ENCODE data around the gene SYT7. TPM values are rescaled to one million over a fixed set of nuclear protein-coding genes. Genes with fewer than 3 reads are reported as not detected.
A peak's percentile ranks its signal among the peaks of the same experiment; 100 is the strongest.

Gene SYT7, protein sequence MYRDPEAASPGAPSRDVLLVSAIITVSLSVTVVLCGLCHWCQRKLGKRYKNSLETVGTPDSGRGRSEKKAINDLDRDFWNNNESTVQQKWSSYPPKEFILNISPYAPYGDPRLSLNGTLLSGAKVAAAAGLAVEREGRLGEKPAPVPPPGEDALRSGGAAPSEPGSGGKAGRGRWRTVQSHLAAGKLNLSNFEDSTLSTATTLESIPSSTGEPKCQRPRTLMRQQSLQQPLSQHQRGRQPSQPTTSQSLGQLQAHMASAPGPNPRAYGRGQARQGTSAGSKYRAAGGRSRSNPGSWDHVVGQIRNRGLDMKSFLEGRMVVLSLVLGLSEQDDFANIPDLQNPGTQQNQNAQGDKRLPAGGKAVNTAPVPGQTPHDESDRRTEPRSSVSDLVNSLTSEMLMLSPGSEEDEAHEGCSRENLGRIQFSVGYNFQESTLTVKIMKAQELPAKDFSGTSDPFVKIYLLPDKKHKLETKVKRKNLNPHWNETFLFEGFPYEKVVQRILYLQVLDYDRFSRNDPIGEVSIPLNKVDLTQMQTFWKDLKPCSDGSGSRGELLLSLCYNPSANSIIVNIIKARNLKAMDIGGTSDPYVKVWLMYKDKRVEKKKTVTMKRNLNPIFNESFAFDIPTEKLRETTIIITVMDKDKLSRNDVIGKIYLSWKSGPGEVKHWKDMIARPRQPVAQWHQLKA
- total RNA-seq, result under 1 TPM; 0.35 to 0.66 (median 0.38) TPM

DNA sequence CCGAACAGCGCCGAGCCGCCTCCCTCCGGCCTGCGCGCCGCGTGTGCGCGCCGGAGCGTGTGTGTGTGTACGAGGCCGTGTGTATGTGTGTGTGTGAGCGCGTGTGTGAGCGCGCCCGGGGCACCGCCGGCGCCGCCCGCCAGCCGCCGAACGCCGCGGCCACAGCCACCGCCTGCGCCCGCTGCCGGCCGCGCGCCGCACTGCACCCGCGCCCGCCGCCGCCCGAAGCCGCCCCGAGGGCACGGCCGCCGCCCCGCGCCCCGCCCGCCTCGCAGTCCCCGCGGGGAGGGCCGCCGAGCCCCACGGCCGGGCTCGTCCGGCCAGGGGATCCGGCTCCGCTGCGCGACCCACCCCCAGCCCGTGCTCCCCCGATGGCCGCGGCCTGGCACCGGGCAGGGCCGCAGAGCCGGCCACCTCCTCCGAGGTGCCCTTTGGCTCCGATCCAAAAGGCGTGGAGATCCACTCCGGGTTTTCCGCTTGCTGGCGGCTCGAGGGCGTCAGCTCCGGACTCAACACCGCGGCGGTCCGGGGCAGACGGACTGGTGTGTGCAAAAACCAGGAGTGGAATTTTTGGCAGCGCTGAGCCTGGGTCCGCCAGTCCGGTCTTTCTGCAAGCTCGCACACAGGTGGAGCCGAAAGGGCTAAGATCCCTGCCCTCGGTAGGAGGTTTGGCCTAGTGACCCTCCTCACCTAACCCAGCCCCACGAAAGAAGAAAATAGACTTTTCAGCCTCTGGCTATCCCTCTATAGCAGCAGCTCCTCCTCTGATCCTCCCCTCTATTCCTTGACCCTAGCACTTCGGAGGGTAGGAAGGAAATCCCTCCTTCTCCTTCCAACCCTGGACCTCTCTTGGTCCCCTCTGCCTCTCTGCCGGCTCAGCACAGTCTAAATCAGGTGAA, at the start of gene SYT7:
Gene SYT7 (minus strand): TSS at position 47 of the 899 bp plus-strand sequence. CDS start 256 bp downstream, outside the sequence.
- ATAC-seq (peak; percentile 88 to 89), DNase-seq (peak; percentile 93)
- H3K4me3 Mint-ChIP-seq, result peak within 1 kb of the TSS; percentile 76
- H3K27me3 Mint-ChIP-seq (ENCODE audit: low read depth), result peaks cover 42% of the 10 kb centered on the region
- no peaks in the 10 kb centered on the region for H3K36me3 Mint-ChIP-seq (ENCODE audit: insufficient read depth)
- H3K4me1 Mint-ChIP-seq (ENCODE audit: low read depth), result peaks cover 15% of the 10 kb centered on the region
- H3K9me3 Mint-ChIP-seq, result no peaks in the 10 kb centered on the region

GRCh38 chr11:61630089-61630488, 49.2 kb upstream of the SYT7 start:
- DNase-seq (no peak), ATAC-seq (no peak)
- peaks cover 15% of the 10 kb centered on the region for H3K27me3 Mint-ChIP-seq (ENCODE audit: low read depth)
- no peaks in the 10 kb centered on the region for H3K36me3 Mint-ChIP-seq (ENCODE audit: insufficient read depth)
- H3K4me1 Mint-ChIP-seq (ENCODE audit: low read depth), result no peaks in the 10 kb centered on the region
- H3K4me3 Mint-ChIP-seq, result no peak overlapping the region
- H3K9me3 Mint-ChIP-seq, result no peaks in the 10 kb centered on the region

DNA sequence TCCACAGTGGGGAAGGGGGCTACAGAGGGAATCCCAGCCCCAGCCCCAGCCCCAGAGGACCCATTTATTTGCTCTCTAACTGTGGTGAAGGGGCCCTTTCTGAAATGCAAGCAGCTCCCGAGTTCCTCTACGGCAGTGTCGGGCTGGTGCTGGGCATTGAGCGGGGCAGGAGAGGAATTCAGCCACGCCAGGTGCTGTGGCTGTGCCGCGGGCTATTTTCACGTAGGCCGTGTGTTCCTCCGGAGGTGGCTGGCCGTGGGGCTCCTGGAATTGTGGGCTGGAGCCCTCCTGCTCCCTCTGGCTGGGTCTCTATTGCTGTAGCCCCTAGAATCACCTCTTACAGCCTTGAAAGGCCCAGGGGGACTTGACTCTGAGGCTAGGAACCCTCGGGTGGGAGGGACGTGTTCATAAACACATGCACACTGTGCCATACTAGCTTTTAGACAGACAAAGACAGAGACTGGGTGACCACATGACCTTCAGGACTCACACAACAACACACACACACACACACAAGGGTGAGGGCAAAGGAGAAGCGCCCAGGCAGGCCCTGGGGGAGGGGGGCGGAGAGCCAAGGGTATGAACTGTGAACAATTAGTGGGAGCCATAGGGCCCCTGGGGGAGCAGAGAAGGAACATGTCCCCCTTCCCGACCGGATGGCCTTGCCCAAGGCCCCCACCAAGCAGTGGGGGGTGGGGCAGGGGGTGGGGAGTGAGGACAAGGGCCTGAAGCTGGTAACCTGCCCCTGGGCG, 48.4 kb upstream of the SYT7 start:
- H3K27me3 Mint-ChIP-seq (ENCODE audit: low read depth), result peaks cover 15% of the 10 kb centered on the region
- no peaks in the 10 kb centered on the region for H3K36me3 Mint-ChIP-seq (ENCODE audit: insufficient read depth)
- DNase-seq (no peak), ATAC-seq (no peak)
- no peak overlapping the region for H3K4me3 Mint-ChIP-seq
- no peaks in the 10 kb centered on the region for H3K4me1 Mint-ChIP-seq (ENCODE audit: low read depth)
- no peaks in the 10 kb centered on the region for H3K9me3 Mint-ChIP-seq

DNA sequence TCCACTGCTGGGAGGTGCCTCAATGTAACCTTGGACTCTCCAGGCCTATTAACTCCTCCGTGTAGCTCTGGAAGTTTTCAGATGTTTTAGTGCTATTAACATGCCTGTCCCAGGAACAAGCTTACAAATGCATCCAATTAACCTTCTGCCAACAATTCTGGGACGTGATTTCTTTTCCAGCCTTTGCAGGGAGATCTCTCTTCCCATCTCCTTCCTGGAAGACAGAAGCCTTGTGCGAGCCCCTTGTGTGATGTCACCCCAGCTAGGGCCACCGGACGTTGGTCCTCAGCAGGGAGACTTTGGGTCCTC, 47.7 kb upstream of the SYT7 start:
- Mint-ChIP-seq H3K4me3 (no peak overlapping the region), H3K4me1 (ENCODE audit: low read depth) (no peaks in the 10 kb centered on the region), H3K27me3 (ENCODE audit: low read depth) (peaks cover 15% of the 10 kb centered on the region), H3K36me3 (ENCODE audit: insufficient read depth) (no peaks in the 10 kb centered on the region), H3K9me3 (no peaks in the 10 kb centered on the region)
- no peak for DNase-seq
- no peak for ATAC-seq

DNA sequence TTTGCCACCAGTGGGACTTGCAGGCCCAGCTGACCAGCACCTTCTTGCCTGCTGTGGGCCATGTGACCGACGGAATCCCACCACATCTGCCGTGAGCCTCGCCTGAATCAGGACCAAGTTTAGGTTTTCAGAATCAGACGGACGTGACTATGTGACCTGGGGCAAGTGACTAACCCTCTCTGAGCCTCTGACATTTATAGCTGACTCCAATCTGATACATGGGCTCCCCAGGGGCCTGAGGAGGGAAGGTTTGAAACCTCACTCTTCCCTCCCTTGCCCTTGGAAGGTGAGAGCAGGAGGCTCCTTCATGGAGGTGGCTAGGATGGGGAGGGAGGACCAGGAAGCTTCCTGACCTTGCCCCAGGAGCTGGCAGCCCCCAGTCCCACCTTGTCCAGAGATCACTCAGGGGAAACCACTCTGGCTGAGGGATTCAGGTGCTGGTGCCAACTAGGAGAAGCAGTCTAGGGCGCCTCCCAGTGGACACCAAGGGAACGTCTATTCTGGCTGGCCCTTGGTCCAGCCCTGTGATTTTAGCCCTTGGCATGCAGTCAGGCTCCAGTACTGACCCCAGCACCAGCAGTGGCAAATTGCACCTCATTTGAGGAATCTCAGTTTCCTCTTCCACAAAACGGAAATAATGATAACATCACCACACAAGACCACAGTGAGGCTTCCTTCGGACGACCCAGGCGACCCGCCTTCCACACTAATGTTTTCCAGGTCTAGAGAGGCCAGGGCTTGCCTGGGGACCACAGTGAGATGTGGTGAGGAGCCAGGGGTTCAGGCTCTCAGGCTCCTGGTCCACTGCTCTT, 47.2 kb upstream of the SYT7 start:
- H3K9me3 Mint-ChIP-seq, result no peaks in the 10 kb centered on the region
- no peak for ATAC-seq
- peaks cover 15% of the 10 kb centered on the region for H3K27me3 Mint-ChIP-seq (ENCODE audit: low read depth)
- no peak for DNase-seq
- H3K4me1 Mint-ChIP-seq (ENCODE audit: low read depth), result no peaks in the 10 kb centered on the region
- no peaks in the 10 kb centered on the region for H3K36me3 Mint-ChIP-seq (ENCODE audit: insufficient read depth)
- H3K4me3 Mint-ChIP-seq, result no peak overlapping the region

GRCh38 chr11:61626580-61627380, 45.9 kb upstream of the SYT7 start:
- ATAC-seq (no peak), DNase-seq (no peak)
- H3K9me3 Mint-ChIP-seq, result no peaks in the 10 kb centered on the region
- no peak overlapping the region for H3K4me3 Mint-ChIP-seq
- H3K36me3 Mint-ChIP-seq (ENCODE audit: insufficient read depth), result no peaks in the 10 kb centered on the region
- no peaks in the 10 kb centered on the region for H3K4me1 Mint-ChIP-seq (ENCODE audit: low read depth)
- peaks cover 14% of the 10 kb centered on the region for H3K27me3 Mint-ChIP-seq (ENCODE audit: low read depth)

DNA sequence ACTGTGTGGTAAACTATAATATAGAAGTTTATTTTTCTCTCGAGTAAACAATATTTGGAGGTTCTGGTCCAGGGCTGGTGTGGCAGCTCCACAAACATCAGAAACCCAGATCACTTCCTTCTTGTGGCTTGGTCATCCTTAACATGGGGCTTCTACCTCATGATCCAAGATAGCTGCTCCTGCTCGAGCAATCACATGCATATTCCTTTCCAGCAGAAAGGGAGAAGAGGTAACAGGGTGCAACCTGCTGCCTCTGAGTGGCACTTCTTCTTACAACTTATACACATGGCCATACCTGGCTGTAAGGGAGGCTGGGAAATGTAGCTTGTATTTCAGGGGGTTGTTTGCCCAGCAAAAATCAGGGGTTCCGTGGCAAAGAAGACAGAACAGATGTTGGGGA, 44.6 kb upstream of the SYT7 start:
- H3K36me3 Mint-ChIP-seq (ENCODE audit: insufficient read depth), result no peaks in the 10 kb centered on the region
- ATAC-seq, result no peak
- H3K27me3 Mint-ChIP-seq (ENCODE audit: low read depth), result peaks cover 22% of the 10 kb centered on the region
- no peak overlapping the region for H3K4me3 Mint-ChIP-seq
- H3K4me1 Mint-ChIP-seq (ENCODE audit: low read depth), result no peaks in the 10 kb centered on the region
- no peaks in the 10 kb centered on the region for H3K9me3 Mint-ChIP-seq
- no peak for DNase-seq

GRCh38 chr11:61621917-61622585, 41.2 kb upstream of the SYT7 start:
- ATAC-seq (no peak), DNase-seq (no peak)
- Mint-ChIP-seq H3K4me1 (ENCODE audit: low read depth) (no peaks in the 10 kb centered on the region), H3K9me3 (no peaks in the 10 kb centered on the region), H3K27me3 (ENCODE audit: low read depth) (peaks cover 27% of the 10 kb centered on the region), H3K36me3 (ENCODE audit: insufficient read depth) (no peaks in the 10 kb centered on the region), H3K4me3 (no peak overlapping the region)

- ATAC-seq, result no peak
- Mint-ChIP-seq H3K9me3 (no peaks in the 10 kb centered on the region), H3K36me3 (ENCODE audit: insufficient read depth) (no peaks in the 10 kb centered on the region), H3K27me3 (ENCODE audit: low read depth) (peaks cover 27% of the 10 kb centered on the region), H3K4me1 (ENCODE audit: low read depth) (no peaks in the 10 kb centered on the region), H3K4me3 (no peak overlapping the region)
- DNase-seq, result no peak
These were observed 38.8 kb upstream of the SYT7 start for GRCh38 chr11:61619471-61620226.

DNA sequence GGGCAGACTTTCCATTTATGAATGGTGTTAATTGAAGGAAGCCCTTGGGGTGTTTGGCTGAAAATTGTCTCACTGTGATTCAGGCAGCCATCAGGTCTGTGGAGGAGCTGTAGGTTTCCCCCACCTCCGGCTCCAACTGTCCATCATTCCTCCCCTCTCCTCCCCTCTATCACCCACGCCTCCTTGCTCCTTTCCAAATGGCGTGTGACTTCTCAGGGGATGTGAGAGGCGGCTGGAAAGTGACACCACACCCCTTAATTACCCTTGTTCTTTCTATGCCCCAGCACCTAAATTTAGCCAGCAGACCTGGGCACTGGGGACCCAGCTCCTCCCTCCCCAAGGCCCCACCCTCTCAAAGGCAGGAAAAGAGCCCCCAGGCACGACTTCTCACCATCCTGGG, 38.1 kb upstream of the SYT7 start:
- no peaks in the 10 kb centered on the region for H3K4me1 Mint-ChIP-seq (ENCODE audit: low read depth)
- H3K4me3 Mint-ChIP-seq, result no peak overlapping the region
- H3K27me3 Mint-ChIP-seq (ENCODE audit: low read depth), result peaks cover 28% of the 10 kb centered on the region
- no peak for ATAC-seq
- no peaks in the 10 kb centered on the region for H3K36me3 Mint-ChIP-seq (ENCODE audit: insufficient read depth)
- H3K9me3 Mint-ChIP-seq, result no peaks in the 10 kb centered on the region
- no peak for DNase-seq

GRCh38 chr11:61617515-61617914, 36.6 kb upstream of the SYT7 start:
- Mint-ChIP-seq H3K4me3 (no peak overlapping the region), H3K36me3 (ENCODE audit: insufficient read depth) (no peaks in the 10 kb centered on the region)

DNA sequence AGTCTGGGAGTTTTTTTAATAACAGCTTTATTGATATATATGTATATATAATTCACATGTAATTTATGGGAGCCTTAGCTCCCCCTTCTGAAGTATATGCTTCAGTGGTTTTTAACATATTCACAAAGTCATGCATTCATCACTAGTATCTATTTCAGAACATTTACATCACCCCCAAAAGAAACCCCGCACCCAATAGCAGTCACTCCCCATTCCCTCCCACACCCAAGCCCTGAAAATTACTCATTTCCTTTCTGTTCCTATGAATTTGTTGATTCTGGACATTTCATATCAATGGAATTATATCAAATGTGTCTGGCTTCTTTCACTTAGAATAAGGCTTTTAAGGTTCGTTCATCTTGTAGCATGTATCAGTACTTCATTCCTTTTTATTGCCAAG, 35.6 kb upstream of the SYT7 start:
- no peak for DNase-seq
- H3K9me3 Mint-ChIP-seq, result no peaks in the 10 kb centered on the region
- no peak overlapping the region for H3K4me3 Mint-ChIP-seq
- H3K27me3 Mint-ChIP-seq (ENCODE audit: low read depth), result peaks cover 36% of the 10 kb centered on the region
- H3K36me3 Mint-ChIP-seq (ENCODE audit: insufficient read depth), result no peaks in the 10 kb centered on the region
- H3K4me1 Mint-ChIP-seq (ENCODE audit: low read depth), result no peaks in the 10 kb centered on the region
- no peak for ATAC-seq

More at GRCh38 chr11:61617515-61617914, 36.6 kb upstream of the SYT7 start:
- peaks cover 31% of the 10 kb centered on the region for H3K27me3 Mint-ChIP-seq (ENCODE audit: low read depth)
- ATAC-seq (no peak), DNase-seq (no peak)
- no peaks in the 10 kb centered on the region for H3K9me3 Mint-ChIP-seq
- no peaks in the 10 kb centered on the region for H3K4me1 Mint-ChIP-seq (ENCODE audit: low read depth)
